22Rv1 (cell line): Measurements from ENCODE around the gene DDX28.

Source experiments
- H3K27ac ChIP-seq: fragments of 450-650 bp; 2 replicates; pipeline ENCODE4 v1.5.1; 2017
- CTCF ChIP-seq: fragments of 450-650 bp; IDR thresholded peaks from 2 replicates; pipeline ENCODE4 v1.5.1; 2017; ENCODE audit warnings: mild to moderate bottlenecking
- ZFX ChIP-seq: fragments of 450-650 bp; IDR thresholded peaks from 2 replicates; pipeline ENCODE4 v1.6.1; 2017; ENCODE audit warnings: antibody characterized with exemption, borderline replicate concordance

DDX28 gene

GRCh38 chr16:67992661-67993206 is 30.3 kb downstream of the DDX28 start:
- no peak overlapping the region for H3K27ac ChIP-seq
- no peak for TF ChIP-seq ZFX
- TF ChIP-seq CTCF: no peak

GRCh38 chr16:67990018-67990386 is 33.0 kb downstream of the DDX28 start:
- H3K27ac ChIP-seq: no peak overlapping the region
- TF ChIP-seq CTCF: no peak
- no peak for TF ChIP-seq ZFX

GRCh38 chr16:67989322-67990017 is 33.6 kb downstream of the DDX28 start:
- no peak overlapping the region for H3K27ac ChIP-seq
- no peak for TF ChIP-seq ZFX
- no peak for TF ChIP-seq CTCF

- H3K27ac ChIP-seq: no peak overlapping the region
- TF ChIP-seq CTCF (no peak), ZFX (no peak)
Observed at GRCh38 chr16:67988675-67989074, 34.4 kb downstream of the DDX28 start.

GRCh38 chr16:67987460-67988160 is 35.4 kb downstream of the DDX28 start:
- no peak overlapping the region for H3K27ac ChIP-seq
- TF ChIP-seq ZFX (no peak), CTCF (no peak)

- TF ChIP-seq CTCF (no peak), ZFX (no peak)
- H3K27ac ChIP-seq: no peak overlapping the region
Observed at GRCh38 chr16:67986949-67987348, 36.1 kb downstream of the DDX28 start.

GRCh38 chr16:67982011-67982696 is 40.9 kb downstream of the DDX28 start:
- TF ChIP-seq ZFX (no peak), CTCF (no peak)
- H3K27ac ChIP-seq: peak overlapping the region; percentile 69
